ENCODE measurements around the gene DCLRE1C.
"Not testable (repeated sequence)": the region's sequence is repeated elsewhere in the genome, so short reads cannot be mapped to it uniquely, and the experiment has no call there.

Gene DCLRE1C

GRCh38 chr10:14911801-14912200 lies 42.1 kb downstream of the DCLRE1C start:
- TF ChIP-seq REST (IDR thresholded peaks at IDR 0.05; ENCODE audit: insufficient replicate concordance, low read depth) (no peak), CTCF (IDR thresholded peaks at IDR 0.05; ENCODE audit: insufficient read depth, low read length) (no peak), SPI1 (IDR thresholded peaks at IDR 0.05; ENCODE audit: borderline replicate concordance, low read depth) (no peak), GABPA (IDR thresholded peaks at IDR 0.05; ENCODE audit: low read depth) (no peak), POLR2AphosphoS5 (IDR thresholded peaks at IDR 0.05; ENCODE audit: low read depth) (no peak)
- Histone ChIP-seq H3K4me3 (replicated peaks; ENCODE audit: insufficient read depth, low read length) (no peak overlapping the region), H3K27me3 (ENCODE audit: insufficient read depth, poor library complexity, severe bottlenecking) (no peaks in the 10 kb centered on the region), H3K27ac (replicated peaks) (no peak overlapping the region)
- DNase-seq (ENCODE audit: low read depth in 1 of 2, low spot score in 1 of 2), result no peak

- Histone ChIP-seq H3K27me3 (ENCODE audit: insufficient read depth, poor library complexity, severe bottlenecking) (no peaks in the 10 kb centered on the region), H3K27ac (replicated peaks) (no peak overlapping the region), H3K4me3 (replicated peaks; ENCODE audit: insufficient read depth, low read length) (no peak overlapping the region)
- no peak for TF ChIP-seq GABPA (IDR thresholded peaks at IDR 0.05; ENCODE audit: low read depth)
- TF ChIP-seq CTCF (IDR thresholded peaks at IDR 0.05; ENCODE audit: insufficient read depth, low read length), result no peak
- TF ChIP-seq POLR2AphosphoS5 (IDR thresholded peaks at IDR 0.05; ENCODE audit: low read depth), result no peak
- TF ChIP-seq REST (IDR thresholded peaks at IDR 0.05; ENCODE audit: insufficient replicate concordance, low read depth), result no peak
- no peak for TF ChIP-seq SPI1 (IDR thresholded peaks at IDR 0.05; ENCODE audit: borderline replicate concordance, low read depth)
- DNase-seq (ENCODE audit: low read depth in 1 of 2, low spot score in 1 of 2), result no peak
These were observed 42.9 kb downstream of the DCLRE1C start for GRCh38 chr10:14910953-14911352.

- H3K4me3 ChIP-seq (replicated peaks; ENCODE audit: insufficient read depth, low read length), result no peak overlapping the region
- DNase-seq (ENCODE audit: low read depth in 1 of 2, low spot score in 1 of 2), result no peak
- H3K27me3 ChIP-seq (ENCODE audit: insufficient read depth, poor library complexity, severe bottlenecking), result no peaks in the 10 kb centered on the region
- no peak overlapping the region for H3K27ac ChIP-seq (replicated peaks)
- TF ChIP-seq CTCF (IDR thresholded peaks at IDR 0.05; ENCODE audit: insufficient read depth, low read length) (no peak), GABPA (IDR thresholded peaks at IDR 0.05; ENCODE audit: low read depth) (no peak), POLR2AphosphoS5 (IDR thresholded peaks at IDR 0.05; ENCODE audit: low read depth) (no peak), SPI1 (IDR thresholded peaks at IDR 0.05; ENCODE audit: borderline replicate concordance, low read depth) (no peak), REST (IDR thresholded peaks at IDR 0.05; ENCODE audit: insufficient replicate concordance, low read depth) (no peak)
These were observed 44.8 kb downstream of the DCLRE1C start for GRCh38 chr10:14909101-14909500.

- not testable (repeated sequence) for H3K4me3 ChIP-seq (replicated peaks; ENCODE audit: insufficient read depth, low read length); H3K27ac ChIP-seq (replicated peaks); H3K27me3 ChIP-seq (ENCODE audit: insufficient read depth, poor library complexity, severe bottlenecking); DNase-seq (ENCODE audit: low read depth in 1 of 2, low spot score in 1 of 2)
These were observed 46.3 kb downstream of the DCLRE1C start for GRCh38 chr10:14907591-14907990.

Measured in HL-60 (cell line).